Glutamatergic neuron (in vitro differentiated cells): ENCODE results near the gene GSN. TPM values are rescaled to one million over a fixed set of nuclear protein-coding genes. Genes with fewer than 3 reads are reported as not detected.

Experiments used
- DNase-seq: peaks from one replicate; pipeline ENCODE4 v3.0.0; 2022
- H3K27ac Mint-ChIP-seq: one replicate; pipeline ENCODE4 v1.8.0; 2020; ENCODE audit warnings: mild to moderate bottlenecking, mixed read lengths, inconsistent platforms; ENCODE audit not compliant: unreplicated experiment
- H3K27me3 Mint-ChIP-seq: one replicate; pipeline ENCODE4 v1.8.0; 2020; ENCODE audit warnings: mild to moderate bottlenecking, moderate library complexity, mixed read lengths, inconsistent platforms; ENCODE audit not compliant: unreplicated experiment
- H3K36me3 Mint-ChIP-seq: one replicate; pipeline ENCODE4 v1.8.0; 2020; ENCODE audit warnings: mild to moderate bottlenecking, mixed read lengths, inconsistent platforms; ENCODE audit not compliant: unreplicated experiment
- H3K4me1 Mint-ChIP-seq: one replicate; pipeline ENCODE4 v1.8.0; 2020; ENCODE audit warnings: mild to moderate bottlenecking, low read depth, mixed read lengths, inconsistent platforms; ENCODE audit not compliant: unreplicated experiment
- H3K4me3 Mint-ChIP-seq: one replicate; pipeline ENCODE4 v1.8.0; 2020; ENCODE audit warnings: mild to moderate bottlenecking, mixed read lengths, inconsistent platforms; ENCODE audit not compliant: unreplicated experiment
- H3K9me3 Mint-ChIP-seq: one replicate; pipeline ENCODE4 v1.8.0; 2020; ENCODE audit warnings: mild to moderate bottlenecking, moderate library complexity, mixed read lengths, inconsistent platforms; ENCODE audit not compliant: unreplicated experiment
- total RNA-seq: library from RNA; stranded (reverse); fragmentation: NEBNext Ultra II Directional; extraction: Animal tissue kit (Norgen Biotek cat#: 25700); gene quantifications from one replicate; pipeline ENCODE4 v1.2.1, GENCODE V29; 2021; ENCODE audit not compliant: unreplicated experiment
- TF ChIP-seq, protein P1 (sequence below): fragments of 200-600 bp; sonication (generic); IDR thresholded peaks from one replicate; pipeline ENCODE4 v1.5.0; 2021; ENCODE audit not compliant: partially characterized antibody, unreplicated experiment

The GSN gene
- total RNA-seq, 1 donor from 2014 or later, result 11.6 TPM

- Mint-ChIP-seq H3K36me3 (peaks cover 6% of the 10 kb centered on the region), H3K4me3 (no peak overlapping the region), H3K9me3 (no peaks in the 10 kb centered on the region), H3K27ac (no peak overlapping the region), H3K27me3 (peaks cover 4% of the 10 kb centered on the region), H3K4me1 (no peaks in the 10 kb centered on the region)
- DNase-seq, result no peak
- TF ChIP-seq, protein P1, sequence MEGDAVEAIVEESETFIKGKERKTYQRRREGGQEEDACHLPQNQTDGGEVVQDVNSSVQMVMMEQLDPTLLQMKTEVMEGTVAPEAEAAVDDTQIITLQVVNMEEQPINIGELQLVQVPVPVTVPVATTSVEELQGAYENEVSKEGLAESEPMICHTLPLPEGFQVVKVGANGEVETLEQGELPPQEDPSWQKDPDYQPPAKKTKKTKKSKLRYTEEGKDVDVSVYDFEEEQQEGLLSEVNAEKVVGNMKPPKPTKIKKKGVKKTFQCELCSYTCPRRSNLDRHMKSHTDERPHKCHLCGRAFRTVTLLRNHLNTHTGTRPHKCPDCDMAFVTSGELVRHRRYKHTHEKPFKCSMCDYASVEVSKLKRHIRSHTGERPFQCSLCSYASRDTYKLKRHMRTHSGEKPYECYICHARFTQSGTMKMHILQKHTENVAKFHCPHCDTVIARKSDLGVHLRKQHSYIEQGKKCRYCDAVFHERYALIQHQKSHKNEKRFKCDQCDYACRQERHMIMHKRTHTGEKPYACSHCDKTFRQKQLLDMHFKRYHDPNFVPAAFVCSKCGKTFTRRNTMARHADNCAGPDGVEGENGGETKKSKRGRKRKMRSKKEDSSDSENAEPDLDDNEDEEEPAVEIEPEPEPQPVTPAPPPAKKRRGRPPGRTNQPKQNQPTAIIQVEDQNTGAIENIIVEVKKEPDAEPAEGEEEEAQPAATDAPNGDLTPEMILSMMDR, result no peak
Measured at GRCh38 chr9:121253821-121254501, 14.0 kb upstream of the GSN start.

DNA sequence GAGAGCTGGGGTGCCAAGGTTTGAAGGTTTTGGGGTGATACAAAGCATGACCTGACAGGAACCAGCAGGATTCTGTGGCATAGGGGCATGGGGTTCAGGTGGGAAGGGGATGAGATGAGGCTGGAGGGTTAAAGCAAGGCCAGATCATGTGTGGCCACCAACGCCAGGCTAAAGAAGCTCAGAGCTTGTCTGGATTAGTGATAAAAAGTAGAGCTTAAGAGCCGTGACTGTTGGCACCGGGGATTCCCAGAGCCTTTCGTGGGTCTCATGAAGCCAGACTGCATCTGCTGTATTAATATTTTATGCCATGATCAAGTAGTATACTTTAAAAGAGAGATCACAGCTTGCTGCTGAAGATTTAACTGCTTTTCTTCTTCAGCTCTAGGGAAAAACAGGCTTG, 8.5 kb upstream of the GSN start:
- no peak overlapping the region for H3K27ac Mint-ChIP-seq
- no peak for DNase-seq
- peaks cover 2% of the 10 kb centered on the region for H3K9me3 Mint-ChIP-seq
- peaks cover 23% of the 10 kb centered on the region for H3K4me1 Mint-ChIP-seq
- no peak overlapping the region for H3K4me3 Mint-ChIP-seq
- TF ChIP-seq, protein P1, result no peak
- H3K36me3 Mint-ChIP-seq, result no peaks in the 10 kb centered on the region
- H3K27me3 Mint-ChIP-seq, result peaks cover 3% of the 10 kb centered on the region

DNA sequence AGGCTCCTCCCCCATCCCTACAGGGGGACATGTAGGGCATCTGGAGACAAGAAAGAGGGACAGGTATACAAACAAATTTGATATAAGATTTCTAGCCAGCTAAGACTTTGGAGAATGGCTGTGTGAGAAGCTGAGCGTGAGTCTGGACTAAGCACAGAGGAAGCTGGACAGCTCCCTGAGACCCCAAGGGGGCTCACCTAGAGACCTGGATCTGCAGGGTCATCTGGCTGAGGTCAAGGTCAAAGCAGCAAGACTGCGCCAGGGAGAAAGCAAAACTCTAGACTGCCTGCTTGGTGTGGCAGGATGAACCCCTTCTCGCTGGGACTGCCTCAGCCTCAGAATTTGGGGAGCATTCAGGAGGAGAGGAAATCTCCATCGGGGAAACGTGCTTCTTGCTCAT, 8.0 kb upstream of the GSN start:
- H3K27ac Mint-ChIP-seq, result no peak overlapping the region
- TF ChIP-seq, protein P1, result no peak

DNA sequence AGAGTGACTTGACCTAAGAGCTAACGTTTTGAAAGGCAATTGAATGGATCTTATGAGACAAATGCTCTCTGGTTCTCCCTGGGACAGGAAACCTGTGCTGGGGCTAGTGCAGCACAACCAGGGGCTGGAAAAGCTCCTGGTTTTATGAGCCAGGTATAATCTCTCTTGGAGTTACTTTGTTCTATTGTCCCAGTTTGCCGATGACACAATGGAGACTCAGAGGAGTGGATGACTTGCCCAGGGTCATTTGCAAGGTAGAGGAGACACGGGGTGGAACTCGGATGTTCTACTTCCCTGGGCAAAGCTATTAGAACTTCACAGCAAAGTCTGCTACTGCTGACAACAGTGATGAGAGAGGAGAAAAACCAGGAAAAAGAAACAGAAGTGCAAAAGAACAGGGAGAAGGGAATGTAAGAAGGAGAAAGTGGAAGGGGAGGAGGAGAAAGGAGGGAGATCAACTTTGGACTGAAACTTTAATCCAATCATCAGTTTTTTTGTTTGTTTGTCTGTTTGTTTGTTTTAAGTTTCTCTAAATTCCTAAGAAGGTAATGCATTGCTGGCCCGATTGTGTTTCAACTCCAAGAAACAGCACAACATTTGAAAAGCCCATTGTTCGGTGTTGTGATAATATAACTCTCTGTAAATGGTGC, 7.4 kb upstream of the GSN start:
- H3K36me3 Mint-ChIP-seq, result no peaks in the 10 kb centered on the region
- H3K4me3 Mint-ChIP-seq, result no peak overlapping the region
- TF ChIP-seq, protein P1, result no peak
- DNase-seq, result no peak
- peaks cover 23% of the 10 kb centered on the region for H3K4me1 Mint-ChIP-seq
- no peak overlapping the region for H3K27ac Mint-ChIP-seq
- H3K9me3 Mint-ChIP-seq, result peaks cover 2% of the 10 kb centered on the region
- H3K27me3 Mint-ChIP-seq, result peaks cover 6% of the 10 kb centered on the region

More for the DNA sequence above, 8.0 kb upstream of the GSN start:
- Mint-ChIP-seq H3K36me3 (no peaks in the 10 kb centered on the region), H3K4me1 (peaks cover 23% of the 10 kb centered on the region), H3K9me3 (peaks cover 2% of the 10 kb centered on the region), H3K4me3 (no peak overlapping the region), H3K27me3 (peaks cover 3% of the 10 kb centered on the region)
- no peak for DNase-seq

DNA sequence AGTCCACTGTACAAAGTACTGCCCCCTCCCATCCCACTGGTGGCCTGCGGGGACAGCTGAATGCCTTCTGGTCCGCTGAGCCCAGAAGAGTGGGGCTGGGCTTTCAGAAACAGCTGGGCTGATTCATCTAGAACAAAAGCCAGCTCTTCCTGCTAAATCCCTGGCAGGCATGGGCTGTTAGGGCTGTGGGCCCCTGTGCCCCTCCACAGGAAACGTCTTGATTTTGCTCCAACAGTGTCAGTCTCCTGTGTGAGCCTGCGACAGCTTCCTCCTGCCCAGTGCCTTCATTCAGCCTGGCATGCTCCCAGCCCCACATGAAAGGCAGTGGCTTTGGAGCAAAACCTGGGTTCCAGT, 6.9 kb upstream of the GSN start:
- no peaks in the 10 kb centered on the region for H3K36me3 Mint-ChIP-seq
- no peak overlapping the region for H3K27ac Mint-ChIP-seq
- no peak overlapping the region for H3K4me3 Mint-ChIP-seq
- peaks cover 7% of the 10 kb centered on the region for H3K27me3 Mint-ChIP-seq
- DNase-seq, result no peak
- peaks cover 23% of the 10 kb centered on the region for H3K4me1 Mint-ChIP-seq
- peaks cover 2% of the 10 kb centered on the region for H3K9me3 Mint-ChIP-seq
- TF ChIP-seq, protein P1, result no peak
